Gastrocnemius medialis (tissue), 4 donors: ENCODE data around the gene EXTL2. TPM values are rescaled to one million over a fixed set of nuclear protein-coding genes. Genes with fewer than 3 reads are reported as not detected.
A peak's percentile ranks its signal among the peaks of the same experiment; 100 is the strongest.
"Not testable (repeated sequence)": the region's sequence is repeated elsewhere in the genome, so short reads cannot be mapped to it uniquely, and the experiment has no call there.

Experiments used
- ATAC-seq, 2 donors: fragments of 150-250 bp; one replicate each; pipeline ENCODE4 v1.9.1; 2016
- DNase-seq, 2 donors: peaks; one replicate each; pipeline ENCODE4 v3.0.0-alpha.2; 2019
- H3K27ac ChIP-seq, 4 donors: fragments of 200-600 bp; sonication (generic); 1 replicate in 1 of 4; 2 replicates in 3 of 4; pipeline ENCODE4 v1.5.1; 2016 to 2018; ENCODE audit warnings: mild to moderate bottlenecking in 2 of 4, moderate library complexity in 1 of 4
- H3K27me3 ChIP-seq, 3 donors: fragments of 200-600 bp; sonication (generic) in 2 of 3; 1 replicate in 1 of 3; 2 replicates in 2 of 3; pipeline versions ENCODE4 v1.5.1 to v1.6.0; 2016 to 2019; ENCODE audit warnings: mild to moderate bottlenecking in 1 of 3, moderate library complexity in 1 of 3
- H3K36me3 ChIP-seq, 2 donors: fragments of 200-600 bp; sonication (generic) in 1 of 2; one replicate each; pipeline ENCODE4 v1.5.1; 2017 to 2018
- H3K4me1 ChIP-seq, 2 donors: fragments of 200-600 bp; sonication (generic) in 1 of 2; one replicate each; pipeline ENCODE4 v1.5.1; 2016 to 2017; ENCODE audit warnings: mild to moderate bottlenecking in 2 of 2
- H3K4me3 ChIP-seq, 4 donors: fragments of 200-600 bp; sonication (generic) in 3 of 4; 1 replicate in 1 of 4; 2 replicates in 3 of 4; pipeline ENCODE4 v1.5.1; 2016 to 2019; ENCODE audit warnings: mild to moderate bottlenecking in 2 of 4
- H3K9me3 ChIP-seq, 3 donors: fragments of 200-600 bp; sonication (generic) in 2 of 3; 1 replicate in 1 of 3; 2 replicates in 2 of 3; pipeline ENCODE4 v1.5.1; 2016 to 2019
- POLR2A ChIP-seq, 2 donors: fragments of 450-650 bp; IDR thresholded peaks; one replicate each; pipeline ENCODE4 v1.6.1; 2017; ENCODE audit warnings: antibody characterized with exemption in 2 of 2, mild to moderate bottlenecking in 2 of 2, moderate library complexity in 2 of 2
- in situ Hi-C, 4 donors: fragments of 200-750 bp; cut with MboI; loops; one replicate each; pipeline versions ENCODE4 v1.15.0 to v1.8.0; 2017; ENCODE audit warnings: low sequenced_read_pairs in 4 of 4
- intact Hi-C: fragments of 100-400 bp; cut with DNase I; formaldehyde crosslinking; loops from one replicate; pipeline ENCODE4 v1.15.1; 2023; ENCODE audit warnings: low total_unique reads
- total RNA-seq, 4 donors: library from RNA; depleted of rRNA; stranded (reverse); fragments of >200 nt; gene quantifications; one replicate each; pipeline versions ENCODE4 v1.1.0 to v1.2.3, GENCODE V29; 2016
- TF ChIP-seq, protein P1 (sequence below), 5 experiments: fragments of 450-650 bp in 3 of 5; fragments of 200-600 bp in 2 of 5; sonication (generic) in 2 of 5; IDR thresholded peaks in 4 of 5; conservative IDR thresholded peaks in 1 of 5; 1 replicate in 4 of 5; 2 replicates in 1 of 5; pipeline ENCODE4 v1.5.1; 2016 to 2019; ENCODE audit warnings: antibody characterized with exemption in 5 of 5, mild to moderate bottlenecking in 3 of 5, moderate library complexity in 3 of 5

EXTL2 gene
- total RNA-seq, 4 donors from 2014 or later = 1.7 to 4.9 (median 3.4) TPM

- ATAC-seq (peak; percentile 80 to 86), DNase-seq (peak; percentile 87 to 92)
- intact Hi-C loops = loop anchor here (2.0 to 5.0 kb wide), 4 partner anchors 129 to 859 kb away; partner anchors contain the start of genes CDC14A, DPH5, SASS6 and TRMT13
- peak; percentile 60 to 79 for TF ChIP-seq POLR2A (IDR thresholded peaks at IDR 0.05)
- TF ChIP-seq, protein P1, sequence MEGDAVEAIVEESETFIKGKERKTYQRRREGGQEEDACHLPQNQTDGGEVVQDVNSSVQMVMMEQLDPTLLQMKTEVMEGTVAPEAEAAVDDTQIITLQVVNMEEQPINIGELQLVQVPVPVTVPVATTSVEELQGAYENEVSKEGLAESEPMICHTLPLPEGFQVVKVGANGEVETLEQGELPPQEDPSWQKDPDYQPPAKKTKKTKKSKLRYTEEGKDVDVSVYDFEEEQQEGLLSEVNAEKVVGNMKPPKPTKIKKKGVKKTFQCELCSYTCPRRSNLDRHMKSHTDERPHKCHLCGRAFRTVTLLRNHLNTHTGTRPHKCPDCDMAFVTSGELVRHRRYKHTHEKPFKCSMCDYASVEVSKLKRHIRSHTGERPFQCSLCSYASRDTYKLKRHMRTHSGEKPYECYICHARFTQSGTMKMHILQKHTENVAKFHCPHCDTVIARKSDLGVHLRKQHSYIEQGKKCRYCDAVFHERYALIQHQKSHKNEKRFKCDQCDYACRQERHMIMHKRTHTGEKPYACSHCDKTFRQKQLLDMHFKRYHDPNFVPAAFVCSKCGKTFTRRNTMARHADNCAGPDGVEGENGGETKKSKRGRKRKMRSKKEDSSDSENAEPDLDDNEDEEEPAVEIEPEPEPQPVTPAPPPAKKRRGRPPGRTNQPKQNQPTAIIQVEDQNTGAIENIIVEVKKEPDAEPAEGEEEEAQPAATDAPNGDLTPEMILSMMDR (IDR thresholded peaks at IDR 0.05 in 4 of 5, conservative IDR thresholded peaks at IDR 0.05 in 1 of 5) = no peak
- peak within 1 kb of the TSS; percentile 66 to 99 (median 86) for H3K4me3 ChIP-seq
- no peaks in the 10 kb centered on the region for H3K9me3 ChIP-seq
- H3K27me3 ChIP-seq = no peaks in the 10 kb centered on the region
- peak within 1 kb of the TSS; percentile 94 to 99 (median 94) for H3K27ac ChIP-seq
- in situ Hi-C loops = loop anchor here in 3 of 4 donors (10.0 to 25.0 kb wide), 3 partner anchors 434 to 761 kb away; partner anchors contain the start of genes CDC14A (in 1 of the 3), SASS6 (in 1 of the 3) and TRMT13 (in 1 of the 3)
- peaks cover 0 to 30% of the 10 kb centered on the region in 2 donors for H3K36me3 ChIP-seq
- H3K4me1 ChIP-seq = peaks cover 21 to 29% of the 10 kb centered on the region in 2 donors
These were observed 1.2 kb upstream of the EXTL2 start, which contains the start of gene SLC30A7 for GRCh38 chr1:100895540-100896480. Gene SLC30A7 (plus strand): TSS chr1:100896090. CDS start chr1:100896263, 173 bp downstream.

GRCh38 chr1:100893718-100894117 lies 924 bp downstream of the EXTL2 start:
- no peak overlapping the region for H3K27ac ChIP-seq
- intact Hi-C loops = loop anchor here (2.0 kb wide), 2 partner anchors 131 to 761 kb away; partner anchors contain the start of genes DPH5, SASS6 and TRMT13
- no peak for ATAC-seq

DNA sequence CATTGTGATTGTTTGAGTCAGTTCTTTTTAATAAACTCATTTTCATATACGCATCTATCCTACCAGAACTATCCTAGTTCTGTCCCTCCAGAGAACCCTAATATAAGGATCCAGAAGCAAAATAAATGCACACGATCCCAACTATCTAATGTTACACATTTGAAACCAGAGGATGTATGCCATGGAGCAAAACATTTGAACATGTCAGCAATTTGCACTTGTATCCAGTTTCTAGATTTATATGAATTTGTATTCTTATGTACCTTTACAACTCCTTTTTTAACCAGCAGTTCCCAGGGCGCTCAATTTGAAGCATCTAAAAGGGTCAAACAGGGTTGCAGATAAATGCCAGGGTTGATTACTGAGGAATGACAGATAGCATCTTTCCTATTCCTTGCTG lies 2.1 kb downstream of the EXTL2 start:
- TF ChIP-seq POLR2A (IDR thresholded peaks at IDR 0.05) = no peak
- TF ChIP-seq, protein P1 (IDR thresholded peaks at IDR 0.05 in 4 of 5, conservative IDR thresholded peaks at IDR 0.05 in 1 of 5) = no peak
- Histone ChIP-seq H3K27ac (no peak overlapping the region), H3K36me3 (no peaks in the 10 kb centered on the region), H3K27me3 (no peaks in the 10 kb centered on the region), H3K4me3 (no peak overlapping the region), H3K4me1 (peaks cover 17 to 22% of the 10 kb centered on the region in 2 donors), H3K9me3 (no peaks in the 10 kb centered on the region)
- intact Hi-C loops = no loop called here
- DNase-seq (no peak), ATAC-seq (no peak)
- in situ Hi-C loops = loop anchor here in 3 of 4 donors (10.0 to 25.0 kb wide), 3 partner anchors 430 to 758 kb away; partner anchors contain the start of genes CDC14A (in 1 of the 3), SASS6 (in 1 of the 3) and TRMT13 (in 1 of the 3)

More at GRCh38 chr1:100893718-100894117, 924 bp downstream of the EXTL2 start:
- H3K36me3 ChIP-seq = peaks cover 0 to 9% of the 10 kb centered on the region in 2 donors
- H3K4me3 ChIP-seq = peak overlapping the region in 3 of 4 donors; percentile 82 to 99 (median 91)
- TF ChIP-seq, protein P1 (IDR thresholded peaks at IDR 0.05 in 4 of 5, conservative IDR thresholded peaks at IDR 0.05 in 1 of 5) = no peak
- TF ChIP-seq POLR2A (IDR thresholded peaks at IDR 0.05) = no peak
- no peaks in the 10 kb centered on the region for H3K27me3 ChIP-seq
- in situ Hi-C loops = loop anchor here in 3 of 4 donors (10.0 to 25.0 kb wide), 3 partner anchors 431 to 759 kb away; partner anchors contain the start of genes CDC14A (in 1 of the 3), SASS6 (in 1 of the 3) and TRMT13 (in 1 of the 3)
- peaks cover 21 to 29% of the 10 kb centered on the region in 2 donors for H3K4me1 ChIP-seq
- DNase-seq = no peak
- H3K9me3 ChIP-seq = no peaks in the 10 kb centered on the region

DNA sequence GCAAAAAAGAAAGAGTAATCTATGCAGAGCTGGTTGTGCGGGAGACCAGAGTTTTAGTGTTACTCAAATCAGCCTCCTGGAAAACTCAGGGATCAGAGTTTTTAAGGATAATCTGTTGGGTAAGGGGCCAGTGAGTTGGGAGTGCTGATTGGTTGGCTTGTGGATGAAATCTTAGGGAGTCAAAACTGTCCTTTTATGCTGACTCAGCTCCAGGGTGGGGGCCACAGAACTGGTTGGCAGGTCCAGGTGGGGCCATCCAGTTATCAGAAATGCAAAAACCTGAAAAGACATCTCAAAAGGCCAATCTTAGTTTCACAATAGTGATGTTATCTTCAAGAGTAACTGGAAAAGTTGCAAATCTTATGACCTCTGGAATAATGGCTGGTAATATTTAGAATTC lies 3.3 kb downstream of the EXTL2 start:
- no peak for ATAC-seq
- in situ Hi-C loops (loop anchor here in 3 of 4 donors (10.0 to 25.0 kb wide), 3 partner anchors 429 to 757 kb away; partner anchors contain the start of genes CDC14A (in 1 of the 3), SASS6 (in 1 of the 3) and TRMT13 (in 1 of the 3)), intact Hi-C loops (no loop called here)

DNA sequence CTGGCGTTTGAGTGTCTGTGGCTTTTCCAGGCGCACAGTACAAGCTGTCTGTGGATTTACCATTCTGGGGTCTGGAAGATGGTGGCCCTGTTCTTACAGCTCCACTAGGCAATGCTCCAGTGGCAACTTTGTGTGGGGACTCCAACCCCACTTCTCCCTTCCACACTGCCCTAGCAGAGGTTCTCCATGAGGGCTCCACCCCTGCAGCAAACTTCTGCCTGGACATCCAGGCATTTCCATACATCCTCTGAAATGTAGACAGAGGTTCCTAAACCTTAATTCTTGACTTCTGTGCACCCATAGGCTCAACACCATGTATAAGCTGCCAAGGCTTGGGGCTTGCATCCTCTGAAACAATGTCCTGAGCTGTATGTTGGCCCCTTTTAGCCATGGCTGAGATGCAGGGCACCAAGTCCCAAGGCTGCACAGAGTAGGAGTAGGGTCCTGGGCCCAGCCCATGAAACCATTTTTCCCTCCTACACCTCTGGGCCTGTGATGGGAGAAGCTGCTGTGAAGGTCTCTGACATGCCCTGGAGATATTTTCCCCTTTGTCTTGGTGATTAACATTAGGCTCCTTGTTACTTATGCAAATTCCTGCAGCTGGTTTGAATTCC lies 4.7 kb downstream of the EXTL2 start:
- H3K27ac ChIP-seq, H3K27me3 ChIP-seq, H3K36me3 ChIP-seq, H3K9me3 ChIP-seq, intact Hi-C loops, ATAC-seq, H3K4me3 ChIP-seq, DNase-seq: not testable (repeated sequence)
- H3K4me1 ChIP-seq = peaks cover 7 to 12% of the 10 kb centered on the region in 2 donors
- in situ Hi-C loops = loop anchor here in 3 of 4 donors (10.0 to 25.0 kb wide), 3 partner anchors 428 to 755 kb away; partner anchors contain the start of genes CDC14A (in 1 of the 3), SASS6 (in 1 of the 3) and TRMT13 (in 1 of the 3)

More for the DNA sequence above, 3.3 kb downstream of the EXTL2 start:
- Histone ChIP-seq H3K27ac (no peak overlapping the region), H3K4me1 (peaks cover 7 to 12% of the 10 kb centered on the region in 2 donors), H3K27me3 (no peaks in the 10 kb centered on the region), H3K36me3 (no peaks in the 10 kb centered on the region), H3K9me3 (no peaks in the 10 kb centered on the region), H3K4me3 (no peak overlapping the region)
- TF ChIP-seq, protein P1 (IDR thresholded peaks at IDR 0.05 in 4 of 5, conservative IDR thresholded peaks at IDR 0.05 in 1 of 5) = no peak
- TF ChIP-seq POLR2A (IDR thresholded peaks at IDR 0.05) = no peak
- no peak for DNase-seq

DNA sequence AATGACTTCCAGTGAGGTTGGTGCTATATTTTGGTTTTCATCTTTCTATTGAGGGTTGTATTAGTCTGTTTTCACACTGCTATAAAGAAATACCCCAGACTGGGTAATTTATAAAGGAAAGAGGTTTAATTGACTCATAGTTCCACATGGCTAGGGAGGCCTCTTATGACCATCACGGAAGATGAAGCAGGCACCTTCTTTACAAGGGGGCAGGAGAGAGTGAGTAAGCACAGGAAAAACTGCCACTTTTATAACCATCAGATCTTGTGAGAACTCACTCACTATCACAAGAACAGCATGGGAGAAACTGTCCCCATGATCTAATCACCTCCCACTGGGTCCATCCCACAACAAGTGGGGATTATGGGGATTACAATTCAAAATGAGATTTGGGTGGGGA lies 5.6 kb downstream of the EXTL2 start:
- H3K4me1 ChIP-seq, H3K9me3 ChIP-seq, H3K27me3 ChIP-seq, ATAC-seq, H3K27ac ChIP-seq, intact Hi-C loops, H3K36me3 ChIP-seq, DNase-seq, H3K4me3 ChIP-seq: not testable (repeated sequence)
- in situ Hi-C loops = loop anchor here in 2 of 4 donors (25.0 kb wide), 2 partner anchors 427 to 527 kb away; partner anchors contain the start of gene CDC14A (in 1 of the 2)
